Erythroblast (primary cell): ENCODE data around the gene SEMA4G.
A peak's percentile ranks its signal among the peaks of the same experiment; 100 is the strongest.

ENCODE experiments used
- GATA1 ChIP-seq: IDR thresholded peaks from 2 replicates; pipeline ENCODE4 v1.6.1; 2011; ENCODE audit warnings: low read depth, mild to moderate bottlenecking, control low read depth, low read length, moderate library complexity
- POLR2A ChIP-seq: IDR thresholded peaks from 2 replicates; pipeline ENCODE4 v1.6.1; 2011; ENCODE audit warnings: mild to moderate bottlenecking, low read length

DNA sequence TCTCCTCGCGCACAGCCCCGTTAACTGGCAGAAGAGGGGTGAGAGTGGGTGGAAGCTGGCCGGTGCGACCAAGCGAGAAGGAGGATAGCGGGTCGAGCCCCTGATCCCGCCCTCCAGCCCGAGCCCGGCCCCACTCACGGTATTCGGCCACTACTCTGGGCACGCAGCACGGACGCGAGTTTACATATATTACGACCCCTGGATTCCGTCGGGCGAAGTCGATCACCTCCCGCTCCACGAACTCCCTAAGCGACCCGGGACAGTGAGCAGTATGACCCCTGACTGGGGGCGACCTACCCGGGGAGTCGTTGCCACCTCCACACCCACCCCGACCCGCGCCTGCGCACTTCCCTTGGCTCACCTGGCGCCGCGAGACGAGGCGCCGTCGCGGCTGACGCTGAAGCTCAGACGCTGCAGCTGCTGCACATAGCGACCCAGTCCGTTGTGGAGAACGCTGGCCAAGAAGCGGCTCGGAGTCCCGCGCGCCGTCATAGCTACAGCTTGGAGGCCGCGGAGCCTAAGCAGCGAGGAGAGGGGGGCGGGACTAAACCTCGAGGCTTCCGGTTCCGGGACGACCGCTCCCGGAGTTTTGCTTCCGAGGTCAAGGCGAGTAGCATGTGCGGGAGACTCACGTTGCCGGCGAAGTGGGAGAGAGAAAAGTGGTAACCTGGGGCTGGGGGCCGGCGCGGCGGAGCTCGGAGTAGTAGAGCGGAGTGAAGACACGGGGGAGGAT lies 17.8 kb downstream of the SEMA4G start, which contains the start of the genes MRPL43 and TWNK:
- TF ChIP-seq POLR2A = peak; percentile 73
- no peak for TF ChIP-seq GATA1
